Hematopoietic multipotent progenitor cell (in vitro differentiated cells): ENCODE data around the gene POC1A. TPM values are rescaled to one million over a fixed set of nuclear protein-coding genes. Genes with fewer than 3 reads are reported as not detected.

Experiments
- DNase-seq, 3 donors: peaks; one replicate each; pipeline ENCODE4 v3.0.0-alpha.2; 2011 to 2015; ENCODE audit warnings: low read depth in 2 of 3, low spot score in 2 of 3
- total RNA-seq: library from RNA; depleted of rRNA; stranded (reverse); fragments of >200 nt; gene quantifications from one replicate; pipeline ENCODE4 v1.2.3, GENCODE V29; 2012

The POC1A gene
- total RNA-seq, 1 donor, result 6.7 TPM

- DNase-seq, result peak in 1 of 3 donors; percentile 24
These were observed 83.2 kb downstream of the POC1A start for GRCh38 chr3:52070724-52071621.

- no peak for DNase-seq
These were observed 84.4 kb downstream of the POC1A start for GRCh38 chr3:52069855-52070254.

- no peak for DNase-seq
These were observed 85.1 kb downstream of the POC1A start for GRCh38 chr3:52069135-52069534.

GRCh38 chr3:52068730-52069129 lies 85.5 kb downstream of the POC1A start:
- DNase-seq, result no peak

- no peak for DNase-seq
These were observed 86.1 kb downstream of the POC1A start for GRCh38 chr3:52068055-52068571.

- DNase-seq, result no peak
These were observed 86.7 kb downstream of the POC1A start for GRCh38 chr3:52067526-52067925.

- DNase-seq, result no peak
These were observed 87.2 kb downstream of the POC1A start for GRCh38 chr3:52067046-52067445.

- no peak for DNase-seq
These were observed 88.9 kb downstream of the POC1A start for GRCh38 chr3:52065264-52065756.

- DNase-seq, result no peak
These were observed 89.7 kb downstream of the POC1A start for GRCh38 chr3:52064561-52064960.

- DNase-seq, result no peak
These were observed 91.0 kb downstream of the POC1A start for GRCh38 chr3:52063026-52063723.

GRCh38 chr3:52062505-52062904 lies 91.7 kb downstream of the POC1A start:
- DNase-seq, result no peak

GRCh38 chr3:52061121-52061910 lies 92.9 kb downstream of the POC1A start:
- DNase-seq, result no peak

- no peak for DNase-seq
These were observed 94.4 kb downstream of the POC1A start for GRCh38 chr3:52059781-52060180.

- no peak for DNase-seq
These were observed 96.3 kb downstream of the POC1A start for GRCh38 chr3:52057812-52058495.

GRCh38 chr3:52056968-52057811 lies 97.0 kb downstream of the POC1A start:
- peak; percentile 95 to 99 (median 98) for DNase-seq

- peak; percentile 53 to 69 (median 64) for DNase-seq
These were observed 97.7 kb downstream of the POC1A start, which contains the start of gene DUSP7 for GRCh38 chr3:52056521-52056967. Gene DUSP7 (minus strand): TSS chr3:52056571. CDS start chr3:52056366, 205 bp downstream.

GRCh38 chr3:52055537-52056351 lies 98.5 kb downstream of the POC1A start:
- DNase-seq, result peak in 2 of 3 donors; percentile 53 to 61
